Measurements from ENCODE around the gene NPAS2. TPM values are rescaled to one million over a fixed set of nuclear protein-coding genes. Genes with fewer than 3 reads are reported as not detected.

Gene NPAS2
- total and polyA plus RNA-seq, 2 donors (not counting 3 experiments of a cell fraction or from before 2014, with no cell fraction given): 29.0 to 53.9 TPM

GRCh38 chr2:100814453-100814852 lies 5.5 kb upstream of the NPAS2 start:
- Histone ChIP-seq H4K20me1 (replicated peaks; ENCODE audit: control insufficient read depth, extremely low read depth, insufficient read depth, low read length) (no peaks in the 10 kb centered on the region), H3K27ac (ENCODE audit: insufficient read depth, low read depth, low read length) (no peak overlapping the region), H3K4me1 (ENCODE audit: control insufficient read depth, extremely low read depth, insufficient read depth, low read length) (peaks cover 37% of the 10 kb centered on the region), H3K4me3 (replicated peaks in 1 of 3; ENCODE audit: insufficient read depth in 1 of 3, low read depth in 1 of 3, low read length in 3 of 3) (no peak overlapping the region), H2AFZ (ENCODE audit: low read depth, low read length) (no peak overlapping the region), H3K9ac (replicated peaks; ENCODE audit: extremely low read depth, insufficient read depth, low read length) (no peak overlapping the region), H3K36me3 (ENCODE audit: control insufficient read depth in 2 of 2, extremely low read depth in 1 of 2, insufficient read depth in 2 of 2, low read length in 2 of 2) (no peaks in the 10 kb centered on the region), H3K27me3 (ENCODE audit: control insufficient read depth in 2 of 2, insufficient read depth in 2 of 2, low read length in 2 of 2) (no peaks in the 10 kb centered on the region), H3K4me2 (ENCODE audit: insufficient read depth, low read length) (no peak overlapping the region), H3K9me3 (replicated peaks; ENCODE audit: control insufficient read depth, insufficient read depth, low read length) (no peaks in the 10 kb centered on the region), H3K9me1 (replicated peaks; ENCODE audit: control insufficient read depth, extremely low read depth, insufficient read depth, low read length) (no peaks in the 10 kb centered on the region), H3K79me2 (ENCODE audit: control insufficient read depth, insufficient read depth, low read length) (no peaks in the 10 kb centered on the region)
- POLR2A ChIA-PET: no interaction called here
- intact Hi-C loops (cut with micrococcal nuclease): no loop called here
- TF ChIP-seq FOS (IDR thresholded peaks at IDR 0.05; ENCODE audit: borderline replicate concordance, insufficient read depth, low read length) (no peak), POLR2A (IDR thresholded peaks at IDR 0.05; ENCODE audit: low read depth, low read length) (no peak), CTCF (IDR thresholded peaks at IDR 0.05; ENCODE audit: extremely low read depth in 1 of 2, insufficient read depth in 1 of 2, low read depth in 1 of 2, low read length in 2 of 2) (no peak), EZH2 (IDR thresholded peaks at IDR 0.05; ENCODE audit: borderline replicate concordance, low read depth, low read length, severe bottlenecking) (no peak), MAX (IDR thresholded peaks at IDR 0.05; ENCODE audit: insufficient read depth, insufficient read length) (no peak), POLR2AphosphoS5 (IDR thresholded peaks at IDR 0.05; ENCODE audit: insufficient read depth, low read depth, low read length) (no peak), GATA2 (IDR thresholded peaks at IDR 0.05; ENCODE audit: insufficient read depth, insufficient read length, low read depth, low read length) (no peak), MYC (IDR thresholded peaks at IDR 0.05; ENCODE audit: low read depth, low read length) (no peak), JUN (IDR thresholded peaks at IDR 0.05; ENCODE audit: borderline replicate concordance, insufficient read depth, insufficient read length, low read depth) (no peak)
- FAIRE-seq (no peak), DNase-seq (ENCODE audit: low read depth, low spot score) (no peak)
- BruUV-seq (replicated peaks): no TSS peak
- dilution Hi-C loops (cut with MboI; ENCODE audit: extremely low pct_ligation_motif_present, low sequenced_read_pairs): no loop called here
- CTCF ChIA-PET: no interaction called here
